Measurements from ENCODE around the gene RCSD1.

Gene RCSD1

GRCh38 chr1:167701510-167701909 is 71.5 kb downstream of the RCSD1 start:
- H3K4me3 ChIP-seq (ENCODE audit: low read depth, low read length), result no peak overlapping the region
- DNase-seq (ENCODE audit: low read depth, low spot score), result no peak
- no peak for TF ChIP-seq CTCF (IDR thresholded peaks at IDR 0.05; ENCODE audit: insufficient read depth, low read length, missing control alignments)
- POLR2A ChIA-PET, result no interaction called here
- CTCF ChIA-PET, result interaction anchor here (1.7 kb wide), 1 partner anchor 14 kb away, joined by 6 read pairs; no protein-coding TSS in a partner anchor

- CTCF ChIA-PET, result interaction anchor here (1.0 kb wide), 1 partner anchor 103 kb away, joined by 3 read pairs; no protein-coding TSS in a partner anchor
- TF ChIP-seq CTCF (IDR thresholded peaks at IDR 0.05; ENCODE audit: insufficient read depth, low read length, missing control alignments), result no peak
- POLR2A ChIA-PET, result no interaction called here
- H3K4me3 ChIP-seq (ENCODE audit: low read depth, low read length), result no peak overlapping the region
- DNase-seq (ENCODE audit: low read depth, low spot score), result no peak
These were observed 73.5 kb downstream of the RCSD1 start for GRCh38 chr1:167703557-167703956.

GRCh38 chr1:167704715-167705114 is 74.7 kb downstream of the RCSD1 start:
- CTCF ChIA-PET, result interaction anchor here (1.5 to 2.0 kb wide), 2 partner anchors 17 to 378 kb away, joined by 5 to 10 read pairs; no protein-coding TSS in a partner anchor
- DNase-seq (ENCODE audit: low read depth, low spot score), result no peak
- TF ChIP-seq CTCF (IDR thresholded peaks at IDR 0.05; ENCODE audit: insufficient read depth, low read length, missing control alignments), result no peak
- H3K4me3 ChIP-seq (ENCODE audit: low read depth, low read length), result no peak overlapping the region
- POLR2A ChIA-PET, result no interaction called here

- ChIA-PET POLR2A (no interaction called here), CTCF (interaction anchor here (0.9 to 2.8 kb wide), 5 partner anchors 10 to 377 kb away, joined by 3 to 10 read pairs (median 5); no protein-coding TSS in a partner anchor)
- no peak overlapping the region for H3K4me3 ChIP-seq (ENCODE audit: low read depth, low read length)
These were observed 75.2 kb downstream of the RCSD1 start for GRCh38 chr1:167705250-167705649.

GRCh38 chr1:167706363-167706762 is 76.3 kb downstream of the RCSD1 start:
- ChIA-PET CTCF (interaction anchor here (1.5 to 3.9 kb wide), 3 partner anchors 9 to 106 kb away, joined by 3 to 18 read pairs (median 9); no protein-coding TSS in a partner anchor), POLR2A (no interaction called here)
- no peak for TF ChIP-seq CTCF (IDR thresholded peaks at IDR 0.05; ENCODE audit: insufficient read depth, low read length, missing control alignments)
- no peak overlapping the region for H3K4me3 ChIP-seq (ENCODE audit: low read depth, low read length)
- DNase-seq (ENCODE audit: low read depth, low spot score), result no peak

More at GRCh38 chr1:167705250-167705649, 75.2 kb downstream of the RCSD1 start:
- DNase-seq (ENCODE audit: low read depth, low spot score), result no peak
- TF ChIP-seq CTCF (IDR thresholded peaks at IDR 0.05; ENCODE audit: insufficient read depth, low read length, missing control alignments), result no peak

GRCh38 chr1:167706931-167707877 is 77.2 kb downstream of the RCSD1 start:
- DNase-seq (ENCODE audit: low read depth, low spot score), result no peak
- no peak for TF ChIP-seq CTCF (IDR thresholded peaks at IDR 0.05; ENCODE audit: insufficient read depth, low read length, missing control alignments)
- POLR2A ChIA-PET, result no interaction called here
- H3K4me3 ChIP-seq (ENCODE audit: low read depth, low read length), result no peak overlapping the region
- CTCF ChIA-PET, result interaction anchor here (1.1 to 3.9 kb wide), 5 partner anchors 8 to 375 kb away, joined by 3 to 18 read pairs (median 3); no protein-coding TSS in a partner anchor

Measured in AG04449 (cell line).